SU-DHL-6 (cell line): ENCODE measurements around the gene SCYL1.

Experiments used
- H2AFZ ChIP-seq: fragments of 200-600 bp; sonication (generic); 2 replicates; pipeline ENCODE4 v1.6.1; 2014; ENCODE audit warnings: low read depth, mild to moderate bottlenecking, moderate library complexity, mixed read lengths, antibody characterized with exemption, low read length; ENCODE audit not compliant: severe bottlenecking
- H3F3A ChIP-seq: fragments of 200-600 bp; shearing (Covaris generic); 2 replicates; pipeline ENCODE4 v1.6.0; 2016; ENCODE audit warnings: antibody characterized with exemption, mild to moderate bottlenecking; ENCODE audit not compliant: insufficient read depth
- H3K27ac ChIP-seq: fragments of 200-600 bp; sonication (generic); 2 replicates; pipeline ENCODE4 v1.5.1; 2016; ENCODE audit warnings: low read depth, mild to moderate bottlenecking, low read length, moderate library complexity, mixed read lengths
- H3K27me3 ChIP-seq: fragments of 200-600 bp; sonication (generic), shearing (Covaris generic); 2 replicates; pipeline ENCODE4 v1.6.0; 2014; ENCODE audit warnings: mild to moderate bottlenecking, low read length
- H3K36me3 ChIP-seq: fragments of 200-600 bp; sonication (generic); 2 replicates; pipeline ENCODE4 v1.6.1; 2014; ENCODE audit warnings: mild to moderate bottlenecking, low read length, mixed read lengths
- H3K4me2 ChIP-seq: fragments of 300-600, 200-600 bp; shearing (Covaris generic), sonication (generic); 2 replicates; pipeline ENCODE4 v1.6.0; 2014; ENCODE audit warnings: low read length, low read depth, mild to moderate bottlenecking; ENCODE audit not compliant: poor library complexity, severe bottlenecking
- H3K4me3 ChIP-seq: fragments of 200-600 bp; sonication (generic); 2 replicates; pipeline ENCODE4 v1.5.1; 2014; ENCODE audit warnings: antibody characterized with exemption, low read length, mild to moderate bottlenecking, mixed read lengths; ENCODE audit not compliant: insufficient read depth, poor library complexity, severe bottlenecking
- H3K79me2 ChIP-seq: fragments of 200-600 bp; sonication (generic); 2 replicates; pipeline ENCODE4 v1.6.1; 2014; ENCODE audit warnings: mild to moderate bottlenecking, low read length, moderate library complexity; ENCODE audit not compliant: insufficient read depth
- H3K9ac ChIP-seq: fragments of 200-600 bp; sonication (generic); 2 replicates; pipeline ENCODE4 v1.7.0; 2014; ENCODE audit warnings: mild to moderate bottlenecking, low read length
- H3K9me2 ChIP-seq: fragments of 200-600 bp; sonication (generic); replicated peaks from 2 replicates; pipeline ENCODE4 v1.6.1; 2014; ENCODE audit warnings: low read length; ENCODE audit not compliant: insufficient read depth
- H3K9me3 ChIP-seq: fragments of 200-600 bp; sonication (generic); 2 replicates; pipeline ENCODE4 v1.6.1; 2014; ENCODE audit warnings: low read length, mixed read lengths; ENCODE audit not compliant: insufficient read depth
- H4K20me1 ChIP-seq: fragments of 200-600 bp; sonication (generic); 2 replicates; pipeline ENCODE4 v1.6.1; 2014; ENCODE audit warnings: low read depth, mild to moderate bottlenecking, antibody characterized with exemption, low read length, moderate library complexity, mixed read lengths
- CTCF ChIP-seq: fragments of 200-600 bp; sonication (generic); IDR thresholded peaks from one replicate; pipeline ENCODE4 v1.5.1; 2017; ENCODE audit warnings: antibody characterized with exemption, mild to moderate bottlenecking, low read length, moderate library complexity; ENCODE audit not compliant: insufficient read depth, poor library complexity, severe bottlenecking
- EZH2phosphoT487 ChIP-seq: fragments of 200-600 bp; sonication (generic), shearing (Covaris generic); conservative IDR thresholded peaks from 2 replicates; pipeline ENCODE4 v1.6.1; 2018; ENCODE audit warnings: mild to moderate bottlenecking, antibody characterized with exemption, low read length, moderate library complexity, mixed read lengths

Gene SCYL1

DNA sequence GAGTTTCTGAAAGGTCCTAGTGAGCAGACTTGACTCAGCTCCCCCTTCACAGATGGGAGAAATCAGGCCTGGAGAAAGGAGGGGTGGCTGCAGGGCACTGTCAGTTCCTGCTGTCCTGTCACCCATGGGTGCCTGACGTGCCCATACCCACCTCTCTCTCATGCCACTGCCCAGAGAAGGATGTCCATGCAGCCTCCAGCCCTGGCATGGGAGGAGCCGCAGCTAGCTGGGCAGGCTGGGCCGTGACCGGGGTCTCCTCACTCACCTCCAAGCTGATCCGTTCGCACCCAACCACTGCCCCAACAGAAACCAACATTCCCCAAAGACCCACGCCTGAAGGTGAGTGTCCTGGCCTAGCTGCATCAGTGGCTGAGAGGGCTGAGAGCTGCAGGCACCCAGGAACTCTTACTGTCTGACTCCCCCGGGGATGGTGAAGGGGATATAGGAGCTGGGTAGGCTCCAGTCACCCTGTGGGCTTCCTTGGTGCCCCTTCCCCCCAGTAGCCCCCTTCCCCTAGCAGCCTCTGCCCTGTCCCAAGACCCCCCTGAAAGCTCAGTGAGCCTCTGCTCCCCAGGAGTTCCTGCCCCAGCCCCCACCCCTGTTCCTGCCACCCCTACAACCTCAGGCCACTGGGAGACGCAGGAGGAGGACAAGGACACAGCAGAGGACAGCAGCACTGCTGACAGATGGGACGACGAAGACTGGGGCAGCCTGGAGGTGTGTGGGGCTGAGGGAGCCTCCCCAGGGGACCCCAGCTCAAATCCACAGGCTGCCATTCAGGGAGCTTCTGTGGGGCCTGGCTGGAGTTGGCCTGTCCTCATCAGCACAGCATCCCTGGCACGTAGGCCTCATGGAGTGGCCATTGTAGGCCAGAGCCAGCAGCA, 11.8 kb downstream of the SCYL1 start:
- Histone ChIP-seq H4K20me1 (no peaks in the 10 kb centered on the region), H3K9me3 (no peaks in the 10 kb centered on the region), H2AFZ (no peak overlapping the region), H3K9ac (no peak overlapping the region), H3K9me2 (no peaks in the 10 kb centered on the region), H3K27me3 (no peaks in the 10 kb centered on the region), H3K79me2 (no peaks in the 10 kb centered on the region), H3K4me3 (no peak overlapping the region), H3K4me2 (no peak overlapping the region), H3K27ac (no peak overlapping the region), H3F3A (no peaks in the 10 kb centered on the region; the same call in 1 of the 2 replicates), H3K36me3 (no peaks in the 10 kb centered on the region)
- TF ChIP-seq EZH2phosphoT487 (no peak), CTCF (no peak)

DNA sequence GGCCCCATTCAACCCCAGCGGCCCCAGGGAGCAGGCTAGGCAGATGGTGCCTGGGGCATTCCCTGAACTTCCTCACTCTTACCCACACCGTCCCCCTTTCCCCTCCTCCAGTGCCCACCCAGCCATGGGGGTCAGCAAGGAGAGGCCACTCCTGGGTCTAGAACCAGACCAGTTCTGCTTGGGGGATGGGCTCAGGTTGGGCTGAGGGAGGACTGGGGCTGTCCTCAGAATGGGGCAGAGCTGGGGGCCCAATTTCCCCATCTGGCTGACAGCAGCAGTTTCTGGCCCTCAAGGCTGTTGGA, 12.4 kb downstream of the SCYL1 start:
- Histone ChIP-seq H3K9ac (no peak overlapping the region), H4K20me1 (no peaks in the 10 kb centered on the region), H3K27me3 (no peaks in the 10 kb centered on the region), H3K9me3 (no peaks in the 10 kb centered on the region), H3F3A (no peaks in the 10 kb centered on the region; the same call in 1 of the 2 replicates), H3K27ac (no peak overlapping the region), H2AFZ (no peak overlapping the region), H3K4me2 (no peak overlapping the region), H3K4me3 (no peak overlapping the region), H3K79me2 (no peaks in the 10 kb centered on the region), H3K9me2 (no peaks in the 10 kb centered on the region), H3K36me3 (no peaks in the 10 kb centered on the region)
- TF ChIP-seq CTCF (no peak), EZH2phosphoT487 (no peak)

DNA sequence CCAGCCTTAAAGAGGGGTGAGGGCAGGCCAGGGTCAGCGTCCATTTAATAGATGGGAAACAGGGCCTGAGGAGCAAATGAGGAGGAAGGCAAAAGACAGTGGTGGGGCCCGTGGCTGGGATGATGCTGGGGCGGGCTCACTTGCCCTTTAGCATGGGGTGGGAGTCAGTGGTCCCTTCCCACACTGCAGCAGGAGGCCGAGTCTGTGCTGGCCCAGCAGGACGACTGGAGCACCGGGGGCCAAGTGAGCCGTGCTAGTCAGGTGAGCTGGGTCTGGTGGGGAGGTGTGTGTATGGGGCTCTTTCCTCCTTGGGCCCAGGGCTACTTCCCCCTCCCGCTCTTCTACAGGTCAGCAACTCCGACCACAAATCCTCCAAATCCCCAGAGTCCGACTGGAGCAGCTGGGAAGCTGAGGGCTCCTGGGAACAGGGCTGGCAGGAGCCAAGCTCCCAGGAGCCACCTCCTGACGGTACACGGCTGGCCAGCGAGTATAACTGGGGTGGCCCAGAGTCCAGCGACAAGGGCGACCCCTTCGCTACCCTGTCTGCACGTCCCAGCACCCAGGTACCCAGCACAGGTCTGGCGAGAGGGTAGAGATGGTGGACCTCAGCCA, 12.8 kb downstream of the SCYL1 start:
- no peaks in the 10 kb centered on the region for H3K9me2 ChIP-seq
- H4K20me1 ChIP-seq: no peaks in the 10 kb centered on the region
- no peak overlapping the region for H3K4me2 ChIP-seq
- H3K79me2 ChIP-seq: no peaks in the 10 kb centered on the region
- no peak overlapping the region for H3K9ac ChIP-seq
- H3K9me3 ChIP-seq: no peaks in the 10 kb centered on the region
- no peak overlapping the region for H2AFZ ChIP-seq
- no peak for TF ChIP-seq CTCF
- no peak for TF ChIP-seq EZH2phosphoT487
- no peaks in the 10 kb centered on the region for H3K36me3 ChIP-seq
- H3K4me3 ChIP-seq: no peak overlapping the region
- no peaks in the 10 kb centered on the region; the same call in 1 of the 2 replicates for H3F3A ChIP-seq
- no peak overlapping the region for H3K27ac ChIP-seq
- H3K27me3 ChIP-seq: no peaks in the 10 kb centered on the region
